CD4-positive, alpha-beta T cell (primary cell): ENCODE measurements around the gene MYO9B. TPM values are rescaled to one million over a fixed set of nuclear protein-coding genes. Genes with fewer than 3 reads are reported as not detected.
"Not testable (repeated sequence)": the region's sequence is repeated elsewhere in the genome, so short reads cannot be mapped to it uniquely, and the experiment has no call there.

Experiments used
- ATAC-seq: fragments of 200-7000 bp; cut with Tn5 transposase; one replicate; pipeline ENCODE4 v1.10.0; 2022; ENCODE audit warnings: mild to moderate bottlenecking; ENCODE audit not compliant: poor library complexity
- CTCF ChIA-PET: fragments of 350-600 bp; sonication (Branson Sonifier 250); formaldehyde crosslinking; loops from one replicate; lab custom pipeline; 2021; ENCODE audit warnings: antibody characterized with exemption, inconsistent platforms; lab: Charles Lee
- POLR2A ChIA-PET: fragments of 350-600 bp; sonication (Branson Sonifier 250); formaldehyde crosslinking; loops from one replicate; lab custom pipeline; 2021; ENCODE audit warnings: antibody characterized with exemption, inconsistent platforms; lab: Charles Lee
- DNase-seq, 14 experiments: peaks; one replicate each; pipeline ENCODE4 v3.0.0-alpha.2; 2013 to 2020; ENCODE audit warnings: mixed read lengths in 2 of 14
- H3K27ac ChIP-seq, 2 donors: one replicate each; pipeline versions ENCODE4 v1.5.1 to v1.7.0; 2013; ENCODE audit warnings: low read length in 2 of 2, low read depth in 1 of 2, mild to moderate bottlenecking in 1 of 2
- H3K27me3 ChIP-seq, 2 experiments: 1 replicate in 1 of 2; 2 replicates in 1 of 2; pipeline versions ENCODE4 v1.6.1 to v1.7.0; 2013; ENCODE audit warnings: low read length in 2 of 2, control low read depth in 1 of 2, mild to moderate bottlenecking in 1 of 2, moderate library complexity in 1 of 2; ENCODE audit not compliant: insufficient read depth in 2 of 2, control insufficient read depth in 1 of 2
- H3K36me3 ChIP-seq: one replicate; pipeline ENCODE4 v1.6.1; 2013; ENCODE audit warnings: low read length, control low read depth; ENCODE audit not compliant: insufficient read depth
- H3K4me1 ChIP-seq: one replicate; pipeline ENCODE4 v1.6.1; 2013; ENCODE audit warnings: low read length, control low read depth; ENCODE audit not compliant: insufficient read depth
- H3K4me3 ChIP-seq: one replicate; pipeline ENCODE4 v1.5.1; 2013; ENCODE audit warnings: mild to moderate bottlenecking, low read length, moderate library complexity
- H3K9me3 ChIP-seq, 2 experiments: 1 replicate in 1 of 2; 2 replicates in 1 of 2; pipeline versions ENCODE4 v1.6.1 to v1.7.0; 2013; ENCODE audit warnings: low read length in 2 of 2, mild to moderate bottlenecking in 2 of 2, control low read depth in 1 of 2, moderate library complexity in 1 of 2; ENCODE audit not compliant: control insufficient read depth in 1 of 2, insufficient read depth in 1 of 2
- H3K27ac Mint-ChIP-seq: one replicate; pipeline ENCODE4 v1.8.0; 2020; ENCODE audit warnings: mixed read lengths
- H3K27me3 Mint-ChIP-seq: one replicate; pipeline ENCODE4 v1.8.0; 2021; ENCODE audit warnings: mixed read lengths
- H3K36me3 Mint-ChIP-seq: one replicate; pipeline ENCODE4 v1.8.0; 2021; ENCODE audit warnings: low read depth, mixed read lengths
- H3K4me1 Mint-ChIP-seq: one replicate; pipeline ENCODE4 v1.8.0; 2021; ENCODE audit warnings: low read depth, mixed read lengths
- H3K4me3 Mint-ChIP-seq: one replicate; pipeline ENCODE4 v1.8.0; 2020; ENCODE audit warnings: mild to moderate bottlenecking, mixed read lengths
- H3K9me3 Mint-ChIP-seq: one replicate; pipeline ENCODE4 v1.8.0; 2020; ENCODE audit warnings: mixed read lengths
- CTCF ChIP-seq: fragments of 200-600 bp; IDR thresholded peaks from one replicate; pipeline ENCODE4 v1.8.0; 2022; ENCODE audit warnings: antibody characterized with exemption, mild to moderate bottlenecking
- intact Hi-C, 2 experiments: fragments of 100-400 bp; cut with DNase I in 1 of 2; cut with micrococcal nuclease in 1 of 2; formaldehyde crosslinking; loops; one replicate each; pipeline versions ENCODE4 v1.15.1 to v1.9.0; 2023 to 2025; cut with DNase I, micrococcal nuclease
- total RNA-seq, 174 experiments: library from RNA in 2 of 174; stranded (reverse) in 2 of 174; gene quantifications; one replicate each; pipeline ENCODE4 v1.2.3 and lab custom pipeline; 2021 to 2026

The MYO9B gene
- total RNA-seq, 2 experiments from 2014 or later, result 176 to 184 TPM

DNA sequence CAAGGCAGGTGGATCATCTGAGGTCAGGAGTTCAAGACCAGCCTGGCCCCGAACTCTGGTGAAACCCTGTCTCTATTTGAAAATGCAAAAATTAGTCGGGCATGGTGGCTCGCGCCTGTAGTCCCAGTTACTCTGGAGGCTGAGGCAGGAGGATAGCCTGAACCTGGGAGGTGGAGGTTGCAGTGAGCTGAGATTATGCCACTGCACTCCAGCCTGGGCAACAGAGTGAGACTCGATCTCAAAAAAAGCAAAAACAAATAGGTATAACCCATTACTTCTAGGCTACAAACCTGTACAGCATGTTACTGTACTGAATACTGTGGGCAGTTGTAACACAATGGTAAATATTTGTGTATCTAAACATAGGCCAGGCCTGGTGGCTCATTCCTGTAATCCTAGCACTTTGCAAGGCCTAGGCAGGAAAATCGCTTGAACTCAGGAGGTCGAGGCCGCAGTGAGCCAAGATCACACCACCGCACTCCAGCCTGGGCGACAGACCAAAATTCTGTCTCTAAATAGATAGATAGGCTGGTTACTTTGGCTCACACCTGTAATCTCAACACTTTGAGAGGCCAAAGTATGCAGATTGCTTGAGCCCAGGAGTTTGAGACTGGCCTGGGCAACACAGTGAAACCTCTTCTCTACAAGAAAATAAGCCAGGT, 63.5 kb downstream of the MYO9B start:
- no peak for ATAC-seq
- Histone ChIP-seq H3K4me1 (peaks cover 14% of the 10 kb centered on the region), H3K27ac (no peak overlapping the region), H3K27me3 (no peaks in the 10 kb centered on the region), H3K9me3 (no peaks in the 10 kb centered on the region), H3K4me3 (no peak overlapping the region), H3K36me3 (peaks cover 28% of the 10 kb centered on the region)
- H3K9me3 Mint-ChIP-seq, result no peaks in the 10 kb centered on the region
- ChIA-PET POLR2A (no interaction called here), CTCF (no interaction called here)
- H3K4me1 Mint-ChIP-seq, result peaks cover 18% of the 10 kb centered on the region
- intact Hi-C loops, result no loop called here
- H3K36me3 Mint-ChIP-seq, result peaks cover 27% of the 10 kb centered on the region
- H3K27me3 Mint-ChIP-seq, result no peaks in the 10 kb centered on the region
- no peak for DNase-seq
- no peak for TF ChIP-seq CTCF
- no peak overlapping the region for H3K27ac Mint-ChIP-seq
- no peak overlapping the region for H3K4me3 Mint-ChIP-seq

GRCh38 chr19:17144771-17145170, 69.2 kb downstream of the MYO9B start:
- H3K27ac ChIP-seq, POLR2A ChIA-PET, CTCF ChIA-PET, DNase-seq, H3K4me3 Mint-ChIP-seq, H3K27me3 Mint-ChIP-seq, H3K9me3 Mint-ChIP-seq, H3K4me1 ChIP-seq, intact Hi-C loops, H3K27me3 ChIP-seq, H3K4me1 Mint-ChIP-seq, H3K4me3 ChIP-seq, H3K27ac Mint-ChIP-seq, ATAC-seq, H3K9me3 ChIP-seq: not testable (repeated sequence)
- peaks cover 50% of the 10 kb centered on the region for H3K36me3 ChIP-seq
- H3K36me3 Mint-ChIP-seq, result peaks cover 30% of the 10 kb centered on the region

DNA sequence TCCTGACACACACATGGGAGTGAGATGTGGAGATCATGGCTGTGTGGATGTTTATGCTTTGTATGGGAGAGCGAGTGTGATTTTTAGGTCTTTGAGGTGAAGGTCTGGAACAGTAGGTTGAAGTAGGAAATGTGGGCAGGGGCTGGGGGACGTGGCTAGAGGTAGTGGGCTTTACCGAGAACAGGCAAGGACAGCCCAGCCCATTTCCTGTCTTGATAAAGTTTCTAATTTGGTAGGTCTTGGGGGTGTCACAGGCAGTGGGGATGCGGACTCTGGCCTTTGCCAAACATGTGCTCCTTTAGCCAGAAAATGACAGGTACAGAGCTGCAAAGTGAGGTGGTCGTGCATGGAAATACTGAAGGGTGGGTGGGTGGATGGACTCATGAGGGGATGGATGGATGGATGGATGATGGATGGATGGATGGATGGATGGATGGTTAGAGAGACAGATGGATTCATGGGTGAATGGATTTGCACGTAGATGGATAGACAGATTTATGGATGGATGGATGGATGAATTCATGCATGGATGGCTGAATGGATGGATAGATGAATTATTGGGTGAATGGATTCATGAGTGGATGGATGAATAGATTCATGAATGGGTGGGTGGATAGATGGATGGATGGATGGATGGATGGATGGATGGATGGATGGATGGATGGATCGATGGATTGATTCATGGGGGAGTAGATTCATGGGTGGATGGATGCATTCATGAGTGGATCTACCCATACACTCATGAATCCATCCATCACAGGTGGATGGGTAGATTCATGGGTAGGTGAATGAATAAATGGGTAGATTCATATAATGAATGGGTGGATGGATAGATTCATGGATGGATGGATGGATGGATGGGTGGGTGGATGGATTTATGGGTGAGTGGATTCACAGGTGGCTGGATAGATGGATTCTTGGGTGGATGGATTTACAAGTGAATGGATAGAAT, 70.2 kb downstream of the MYO9B start:
- H3K27me3 ChIP-seq, result no peaks in the 10 kb centered on the region
- H3K36me3 ChIP-seq, result peaks cover 52% of the 10 kb centered on the region
- intact Hi-C loops, result no loop called here
- no peak overlapping the region for H3K4me3 Mint-ChIP-seq
- no peak for DNase-seq
- no peak for TF ChIP-seq CTCF
- no peaks in the 10 kb centered on the region for H3K27me3 Mint-ChIP-seq
- H3K27ac ChIP-seq, result no peak overlapping the region
- ATAC-seq, result no peak
- H3K9me3 ChIP-seq, result no peaks in the 10 kb centered on the region
- no peak overlapping the region for H3K4me3 ChIP-seq
- H3K27ac Mint-ChIP-seq, result no peak overlapping the region
- peaks cover 6% of the 10 kb centered on the region for H3K4me1 Mint-ChIP-seq
- H3K9me3 Mint-ChIP-seq, result no peaks in the 10 kb centered on the region
- POLR2A ChIA-PET, result interaction anchor here (0.5 kb wide), 1 partner anchor 1011 kb away, joined by 3 read pairs; no protein-coding TSS in a partner anchor
- CTCF ChIA-PET, result interaction anchor here (0.6 kb wide), 1 partner anchor 21 kb away, joined by 3 read pairs; no protein-coding TSS in a partner anchor
- peaks cover 30% of the 10 kb centered on the region for H3K36me3 Mint-ChIP-seq
- peaks cover 4% of the 10 kb centered on the region for H3K4me1 ChIP-seq
